ENCODE data around the gene SLC13A4.

The SLC13A4 gene

GRCh38 chr7:135648235-135648634 lies 79.8 kb downstream of the SLC13A4 start:
- Histone ChIP-seq H3K9ac (no peak overlapping the region), H3K27ac (no peak overlapping the region), H4K20me1 (ENCODE audit: insufficient read depth) (no peaks in the 10 kb centered on the region), H3K4me2 (no peak overlapping the region), H3K36me3 (ENCODE audit: insufficient read depth) (peaks cover 5% of the 10 kb centered on the region; the same call in 1 of the 2 replicates), H3K79me2 (ENCODE audit: insufficient read depth, low read depth) (no peaks in the 10 kb centered on the region), H3K27me3 (ENCODE audit: insufficient read depth, low read depth) (no peaks in the 10 kb centered on the region), H3K4me3 (IDR thresholded peaks at IDR 0.05; ENCODE audit: insufficient read depth, low read depth, low read length) (no peak overlapping the region), H3K4me1 (ENCODE audit: low read depth, poor library complexity, severe bottlenecking) (no peaks in the 10 kb centered on the region), H2AFZ (ENCODE audit: low read depth) (no peak overlapping the region)
- no peak for TF ChIP-seq CTCF (conservative IDR thresholded peaks at IDR 0.05; ENCODE audit: low read depth, low read length)

GRCh38 chr7:135647755-135648154 lies 80.2 kb downstream of the SLC13A4 start:
- Histone ChIP-seq H3K4me3 (IDR thresholded peaks at IDR 0.05; ENCODE audit: insufficient read depth, low read depth, low read length) (no peak overlapping the region), H3K36me3 (ENCODE audit: insufficient read depth) (peaks cover 5% of the 10 kb centered on the region; the same call in 1 of the 2 replicates), H3K9ac (no peak overlapping the region), H3K4me2 (no peak overlapping the region), H3K79me2 (ENCODE audit: insufficient read depth, low read depth) (no peaks in the 10 kb centered on the region), H3K27me3 (ENCODE audit: insufficient read depth, low read depth) (no peaks in the 10 kb centered on the region), H4K20me1 (ENCODE audit: insufficient read depth) (no peaks in the 10 kb centered on the region), H2AFZ (ENCODE audit: low read depth) (no peak overlapping the region), H3K4me1 (ENCODE audit: low read depth, poor library complexity, severe bottlenecking) (no peaks in the 10 kb centered on the region), H3K27ac (no peak overlapping the region)
- TF ChIP-seq CTCF (conservative IDR thresholded peaks at IDR 0.05; ENCODE audit: low read depth, low read length), result no peak

- Histone ChIP-seq H3K4me2 (no peak overlapping the region), H3K4me1 (ENCODE audit: low read depth, poor library complexity, severe bottlenecking) (no peaks in the 10 kb centered on the region), H3K79me2 (ENCODE audit: insufficient read depth, low read depth) (no peaks in the 10 kb centered on the region), H2AFZ (ENCODE audit: low read depth) (no peak overlapping the region), H3K9ac (no peak overlapping the region), H3K27ac (no peak overlapping the region), H4K20me1 (ENCODE audit: insufficient read depth) (no peaks in the 10 kb centered on the region), H3K27me3 (ENCODE audit: insufficient read depth, low read depth) (no peaks in the 10 kb centered on the region), H3K36me3 (ENCODE audit: insufficient read depth) (peaks cover 5% of the 10 kb centered on the region; the same call in 1 of the 2 replicates), H3K4me3 (IDR thresholded peaks at IDR 0.05; ENCODE audit: insufficient read depth, low read depth, low read length) (no peak overlapping the region)
- peak; percentile 89 for TF ChIP-seq CTCF (conservative IDR thresholded peaks at IDR 0.05; ENCODE audit: low read depth, low read length)
These were observed 82.6 kb downstream of the SLC13A4 start for GRCh38 chr7:135645296-135645904.

GRCh38 chr7:135644729-135645128 lies 83.3 kb downstream of the SLC13A4 start:
- Histone ChIP-seq H2AFZ (ENCODE audit: low read depth) (no peak overlapping the region), H3K79me2 (ENCODE audit: insufficient read depth, low read depth) (no peaks in the 10 kb centered on the region), H3K27me3 (ENCODE audit: insufficient read depth, low read depth) (no peaks in the 10 kb centered on the region), H3K4me3 (IDR thresholded peaks at IDR 0.05; ENCODE audit: insufficient read depth, low read depth, low read length) (no peak overlapping the region), H3K36me3 (ENCODE audit: insufficient read depth) (peaks cover 5% of the 10 kb centered on the region; the same call in 1 of the 2 replicates), H3K4me2 (no peak overlapping the region), H4K20me1 (ENCODE audit: insufficient read depth) (no peaks in the 10 kb centered on the region), H3K9ac (no peak overlapping the region), H3K4me1 (ENCODE audit: low read depth, poor library complexity, severe bottlenecking) (no peaks in the 10 kb centered on the region), H3K27ac (no peak overlapping the region)
- no peak for TF ChIP-seq CTCF (conservative IDR thresholded peaks at IDR 0.05; ENCODE audit: low read depth, low read length)
